Neural progenitor cell (in vitro differentiated cells): ENCODE measurements around the gene OPTC. TPM values are rescaled to one million over a fixed set of nuclear protein-coding genes. Genes with fewer than 3 reads are reported as not detected.

Experiments
- DNase-seq: peaks from one replicate; pipeline ENCODE4 v3.0.0-alpha.2; 2016; ENCODE audit warnings: low spot score
- H2AFZ ChIP-seq: fragments of 200-600 bp; sonication (generic); replicated peaks from 2 replicates; pipeline ENCODE4 v1.6.1; 2016; ENCODE audit warnings: antibody characterized with exemption
- H3F3A ChIP-seq: fragments of 200-600 bp; sonication (generic); 2 replicates; pipeline ENCODE4 v1.6.1; 2016; ENCODE audit warnings: antibody characterized with exemption, low read depth
- H3K27ac ChIP-seq: fragments of 200-600 bp; sonication (generic); 2 replicates; pipeline ENCODE4 v1.5.1; 2016; ENCODE audit warnings: mild to moderate bottlenecking
- H3K27me3 ChIP-seq: fragments of 200-600 bp; sonication (generic); 2 replicates; pipeline ENCODE4 v1.6.1; 2016; ENCODE audit warnings: mild to moderate bottlenecking, moderate library complexity
- H3K36me3 ChIP-seq: fragments of 200-600 bp; sonication (generic); 2 replicates; pipeline ENCODE4 v1.5.1; 2016
- H3K4me1 ChIP-seq: fragments of 200-600 bp; sonication (generic); 2 replicates; pipeline ENCODE4 v1.6.1; 2016; ENCODE audit warnings: mixed run types
- H3K4me2 ChIP-seq: fragments of 200-600 bp; sonication (generic); 2 replicates; pipeline ENCODE4 v1.6.1; 2016
- H3K4me3 ChIP-seq: fragments of 200-600 bp; sonication (generic); 2 replicates; pipeline ENCODE4 v1.5.1; 2016
- H3K79me2 ChIP-seq: fragments of 200-600 bp; sonication (generic); 2 replicates; pipeline ENCODE4 v1.6.1; 2016; ENCODE audit warnings: low read depth
- H3K9ac ChIP-seq: fragments of 200-600 bp; sonication (generic); 2 replicates; pipeline ENCODE4 v1.6.1; 2016
- H3K9me3 ChIP-seq: fragments of 200-600 bp; sonication (generic); 2 replicates; pipeline ENCODE4 v1.5.1; 2016; ENCODE audit warnings: low read depth
- H4K20me1 ChIP-seq: fragments of 200-600 bp; sonication (generic); 2 replicates; pipeline ENCODE4 v1.6.1; 2016; ENCODE audit warnings: low read depth
- H3K27ac Mint-ChIP-seq: 3 replicates; pipeline ENCODE4 v1.8.0; 2021; ENCODE audit warnings: mixed read lengths
- H3K27me3 Mint-ChIP-seq: 2 replicates; pipeline ENCODE4 v1.8.0; 2022; ENCODE audit warnings: low read depth, mild to moderate bottlenecking, inconsistent platforms, moderate library complexity, mixed read lengths; ENCODE audit not compliant: insufficient read depth
- H3K36me3 Mint-ChIP-seq: 3 replicates; pipeline ENCODE4 v1.8.0; 2021; ENCODE audit warnings: mixed read lengths
- H3K4me1 Mint-ChIP-seq: 3 replicates; pipeline ENCODE4 v1.8.0; 2021; ENCODE audit warnings: mixed read lengths
- H3K4me3 Mint-ChIP-seq: 3 replicates; pipeline ENCODE4 v1.8.0; 2021; ENCODE audit warnings: mild to moderate bottlenecking, moderate library complexity, mixed read lengths
- H3K9me3 Mint-ChIP-seq: 3 replicates; pipeline ENCODE4 v1.8.0; 2020; ENCODE audit warnings: mixed read lengths
- CTCF ChIP-seq: fragments of 200-600 bp; sonication (generic); IDR thresholded peaks from 2 replicates; pipeline ENCODE4 v1.5.1; 2017; ENCODE audit warnings: antibody characterized with exemption, mild to moderate bottlenecking
- EZH2 ChIP-seq: fragments of 200-600 bp; sonication (generic); IDR thresholded peaks from 2 replicates; pipeline ENCODE4 v1.6.1; 2017; ENCODE audit warnings: antibody characterized with exemption, mild to moderate bottlenecking, moderate library complexity
- EZH2phosphoT487 ChIP-seq: fragments of 200-600 bp; sonication (generic); IDR thresholded peaks from 2 replicates; pipeline ENCODE4 v1.6.1; 2017; ENCODE audit warnings: antibody characterized with exemption
- total RNA-seq: library from RNA; depleted of rRNA; stranded (reverse); fragments of >200 nt; gene quantifications from 2 replicates; pipeline ENCODE4 v1.2.3, GENCODE V29; 2015; ENCODE audit warnings: low replicate concordance

The OPTC gene
- total RNA-seq, 1 donor from 2014 or later, result not detected

DNA sequence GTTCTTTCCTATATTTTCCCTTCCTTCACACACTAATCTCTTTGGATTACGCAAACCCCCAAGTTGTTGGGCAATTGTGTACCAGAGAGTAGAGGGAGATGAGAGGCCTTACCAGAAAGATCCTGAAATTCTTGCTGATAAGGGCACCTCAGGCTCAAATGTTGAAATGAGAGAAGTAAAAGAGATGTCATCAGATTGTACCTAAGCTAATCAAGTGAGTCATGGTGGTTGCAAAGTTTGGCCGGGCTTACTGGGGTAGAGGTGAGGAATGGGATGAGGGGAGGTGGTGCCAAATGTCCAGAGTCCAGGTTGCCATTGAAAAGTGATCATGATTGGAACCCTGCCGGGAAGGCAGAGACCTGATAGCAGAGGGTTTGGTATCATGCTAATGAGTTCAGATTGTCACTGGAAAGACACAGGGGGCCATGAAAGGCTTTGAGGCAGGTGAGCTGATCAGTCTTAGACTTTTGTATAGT lies 43.1 kb downstream of the OPTC start:
- Mint-ChIP-seq H3K27ac (no peak overlapping the region), H3K4me1 (peaks cover 12% of the 10 kb centered on the region), H3K4me3 (no peak overlapping the region), H3K36me3 (no peaks in the 10 kb centered on the region), H3K27me3 (peaks cover 5% of the 10 kb centered on the region), H3K9me3 (no peaks in the 10 kb centered on the region)
- no peak overlapping the region for H3K4me2 ChIP-seq
- no peak overlapping the region for H3K9ac ChIP-seq
- no peaks in the 10 kb centered on the region for H3K27me3 ChIP-seq
- DNase-seq, result no peak
- no peak overlapping the region for H3K4me3 ChIP-seq
- H2AFZ ChIP-seq, result no peak overlapping the region
- TF ChIP-seq EZH2 (no peak), EZH2phosphoT487 (no peak), CTCF (no peak)
- H3K9me3 ChIP-seq, result no peaks in the 10 kb centered on the region
- no peaks in the 10 kb centered on the region for H3K4me1 ChIP-seq
- H3K27ac ChIP-seq, result no peak overlapping the region
- no peaks in the 10 kb centered on the region for H3F3A ChIP-seq
- no peaks in the 10 kb centered on the region for H4K20me1 ChIP-seq
- H3K36me3 ChIP-seq, result no peaks in the 10 kb centered on the region
- no peaks in the 10 kb centered on the region for H3K79me2 ChIP-seq

DNA sequence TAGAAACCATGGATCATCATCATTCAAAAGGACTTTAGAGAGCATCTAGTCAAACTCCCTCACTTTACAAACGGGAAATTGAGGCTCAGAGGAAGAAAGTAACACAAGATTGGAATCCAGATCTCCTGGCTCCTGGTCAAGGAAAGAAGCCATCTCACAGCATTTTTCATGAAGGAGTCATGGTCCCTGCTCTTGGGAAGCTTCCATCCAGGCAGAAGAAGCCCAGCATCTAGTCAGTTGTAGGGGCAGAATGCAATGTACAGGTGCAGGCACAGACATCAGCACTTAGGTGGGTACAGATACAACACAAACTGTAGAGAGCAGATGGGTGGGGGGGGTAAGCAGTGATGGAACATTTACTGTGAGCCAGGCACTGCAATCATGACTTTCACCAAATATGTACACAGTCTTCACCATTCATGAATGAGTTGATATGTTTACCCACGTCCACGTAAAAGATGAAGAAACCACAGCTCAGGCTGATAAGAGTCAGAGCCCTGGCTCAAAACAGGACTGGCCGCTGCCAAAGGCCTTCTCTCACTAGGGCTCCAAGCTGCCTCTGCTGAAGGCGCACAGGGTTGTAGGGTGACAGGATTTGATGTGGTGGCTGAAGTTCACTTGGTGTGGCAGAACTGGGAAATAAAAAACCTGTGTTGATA lies 44.0 kb downstream of the OPTC start:
- no peaks in the 10 kb centered on the region for H3K9me3 Mint-ChIP-seq
- peaks cover 5% of the 10 kb centered on the region for H3K27me3 Mint-ChIP-seq
- DNase-seq, result no peak
- Histone ChIP-seq H3K27ac (no peak overlapping the region), H3K79me2 (no peaks in the 10 kb centered on the region), H3K4me3 (no peak overlapping the region), H3K9ac (no peak overlapping the region), H2AFZ (no peak overlapping the region), H4K20me1 (no peaks in the 10 kb centered on the region), H3K4me2 (no peak overlapping the region), H3K9me3 (no peaks in the 10 kb centered on the region), H3K27me3 (no peaks in the 10 kb centered on the region), H3F3A (no peaks in the 10 kb centered on the region), H3K4me1 (no peaks in the 10 kb centered on the region), H3K36me3 (no peaks in the 10 kb centered on the region)
- H3K4me1 Mint-ChIP-seq, result peaks cover 12% of the 10 kb centered on the region
- no peak overlapping the region for H3K4me3 Mint-ChIP-seq
- H3K36me3 Mint-ChIP-seq, result no peaks in the 10 kb centered on the region
- no peak overlapping the region for H3K27ac Mint-ChIP-seq
- no peak for TF ChIP-seq CTCF

GRCh38 chr1:203538726-203539125 lies 44.8 kb downstream of the OPTC start:
- H3K36me3 Mint-ChIP-seq, result no peaks in the 10 kb centered on the region
- H3K27ac Mint-ChIP-seq, result no peak overlapping the region
- DNase-seq, result no peak
- H3K4me2 ChIP-seq, result no peak overlapping the region
- H3K27me3 Mint-ChIP-seq, result peaks cover 5% of the 10 kb centered on the region
- no peak overlapping the region for H3K4me3 ChIP-seq
- no peaks in the 10 kb centered on the region for H3K9me3 Mint-ChIP-seq
- H2AFZ ChIP-seq, result no peak overlapping the region
- H3K9ac ChIP-seq, result no peak overlapping the region
- no peak overlapping the region for H3K27ac ChIP-seq
- H3K79me2 ChIP-seq, result no peaks in the 10 kb centered on the region
- no peak overlapping the region for H3K4me3 Mint-ChIP-seq
- H4K20me1 ChIP-seq, result no peaks in the 10 kb centered on the region
- no peaks in the 10 kb centered on the region for H3K36me3 ChIP-seq
- no peaks in the 10 kb centered on the region for H3F3A ChIP-seq
- peaks cover 12% of the 10 kb centered on the region for H3K4me1 Mint-ChIP-seq
- no peaks in the 10 kb centered on the region for H3K4me1 ChIP-seq
- no peaks in the 10 kb centered on the region for H3K9me3 ChIP-seq
- no peaks in the 10 kb centered on the region for H3K27me3 ChIP-seq
- TF ChIP-seq CTCF (no peak), EZH2phosphoT487 (no peak), EZH2 (no peak)
